Measurements from ENCODE around the gene SMC3. TPM values are rescaled to one million over a fixed set of nuclear protein-coding genes. Genes with fewer than 3 reads are reported as not detected.

SMC3 gene
- total and polyA plus RNA-seq, 4 donors, result 7.2 to 26.4 (median 18.1) TPM

DNA sequence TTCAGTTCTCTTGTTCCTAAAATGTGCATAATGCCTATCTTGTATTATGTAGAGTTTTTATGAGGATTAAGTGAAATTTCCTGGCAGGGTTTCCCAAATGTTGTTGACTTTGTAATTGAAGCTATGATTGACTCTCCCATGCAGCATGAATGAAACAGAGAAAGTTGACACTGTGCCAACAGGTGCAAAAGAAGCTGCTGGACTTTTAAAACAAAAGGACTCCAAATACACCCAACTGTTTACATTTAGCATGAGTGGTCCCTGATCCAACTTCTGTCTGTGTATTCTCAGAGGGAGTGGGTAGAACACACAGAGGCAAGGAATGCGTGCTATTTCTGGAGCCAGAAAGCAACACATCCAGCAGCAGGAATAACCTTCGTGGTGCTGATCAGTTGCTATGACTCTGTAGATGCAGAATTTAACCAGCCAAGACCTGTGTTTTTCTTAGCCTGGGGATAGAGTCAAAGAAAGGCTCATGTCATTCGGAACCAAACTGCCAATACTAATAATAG lies 62.2 kb downstream of the SMC3 start:
- no peak overlapping the region for H3K9ac ChIP-seq (ENCODE audit: low read depth in 1 of 2, low read length in 2 of 2)
- no peak overlapping the region for H3K27ac ChIP-seq (ENCODE audit: low read depth in 1 of 2, low read length in 2 of 2)
- H3K36me3 ChIP-seq (ENCODE audit: control insufficient read depth in 4 of 4, insufficient read depth in 3 of 4, low read depth in 1 of 4, low read length in 3 of 4), result no peaks in the 10 kb centered on the region
- no peaks in the 10 kb centered on the region for H3K4me1 ChIP-seq (ENCODE audit: control insufficient read depth in 4 of 4, insufficient read depth in 4 of 4, low read length in 3 of 4)
- no peak for TF ChIP-seq NR2F2 (IDR thresholded peaks at IDR 0.05)
- no peak for TF ChIP-seq FOXA1 (IDR thresholded peaks at IDR 0.05)
- TF ChIP-seq YY1 (IDR thresholded peaks at IDR 0.05), result no peak
- TF ChIP-seq GABPA (IDR thresholded peaks at IDR 0.05 in 1 of 2, conservative IDR thresholded peaks at IDR 0.05 in 1 of 2), result no peak
- no peak for TF ChIP-seq HNF4G (IDR thresholded peaks at IDR 0.05)
- no peak for TF ChIP-seq JUND (IDR thresholded peaks at IDR 0.05)
- no peak for TF ChIP-seq HNF4A (conservative IDR thresholded peaks at IDR 0.05)
- TF ChIP-seq, protein P1, sequence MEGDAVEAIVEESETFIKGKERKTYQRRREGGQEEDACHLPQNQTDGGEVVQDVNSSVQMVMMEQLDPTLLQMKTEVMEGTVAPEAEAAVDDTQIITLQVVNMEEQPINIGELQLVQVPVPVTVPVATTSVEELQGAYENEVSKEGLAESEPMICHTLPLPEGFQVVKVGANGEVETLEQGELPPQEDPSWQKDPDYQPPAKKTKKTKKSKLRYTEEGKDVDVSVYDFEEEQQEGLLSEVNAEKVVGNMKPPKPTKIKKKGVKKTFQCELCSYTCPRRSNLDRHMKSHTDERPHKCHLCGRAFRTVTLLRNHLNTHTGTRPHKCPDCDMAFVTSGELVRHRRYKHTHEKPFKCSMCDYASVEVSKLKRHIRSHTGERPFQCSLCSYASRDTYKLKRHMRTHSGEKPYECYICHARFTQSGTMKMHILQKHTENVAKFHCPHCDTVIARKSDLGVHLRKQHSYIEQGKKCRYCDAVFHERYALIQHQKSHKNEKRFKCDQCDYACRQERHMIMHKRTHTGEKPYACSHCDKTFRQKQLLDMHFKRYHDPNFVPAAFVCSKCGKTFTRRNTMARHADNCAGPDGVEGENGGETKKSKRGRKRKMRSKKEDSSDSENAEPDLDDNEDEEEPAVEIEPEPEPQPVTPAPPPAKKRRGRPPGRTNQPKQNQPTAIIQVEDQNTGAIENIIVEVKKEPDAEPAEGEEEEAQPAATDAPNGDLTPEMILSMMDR (IDR thresholded peaks at IDR 0.05; ENCODE audit: low read depth, low read length, missing input control), result no peak
- no peak for TF ChIP-seq TAF1 (conservative IDR thresholded peaks at IDR 0.05)
- TF ChIP-seq, protein P2, sequence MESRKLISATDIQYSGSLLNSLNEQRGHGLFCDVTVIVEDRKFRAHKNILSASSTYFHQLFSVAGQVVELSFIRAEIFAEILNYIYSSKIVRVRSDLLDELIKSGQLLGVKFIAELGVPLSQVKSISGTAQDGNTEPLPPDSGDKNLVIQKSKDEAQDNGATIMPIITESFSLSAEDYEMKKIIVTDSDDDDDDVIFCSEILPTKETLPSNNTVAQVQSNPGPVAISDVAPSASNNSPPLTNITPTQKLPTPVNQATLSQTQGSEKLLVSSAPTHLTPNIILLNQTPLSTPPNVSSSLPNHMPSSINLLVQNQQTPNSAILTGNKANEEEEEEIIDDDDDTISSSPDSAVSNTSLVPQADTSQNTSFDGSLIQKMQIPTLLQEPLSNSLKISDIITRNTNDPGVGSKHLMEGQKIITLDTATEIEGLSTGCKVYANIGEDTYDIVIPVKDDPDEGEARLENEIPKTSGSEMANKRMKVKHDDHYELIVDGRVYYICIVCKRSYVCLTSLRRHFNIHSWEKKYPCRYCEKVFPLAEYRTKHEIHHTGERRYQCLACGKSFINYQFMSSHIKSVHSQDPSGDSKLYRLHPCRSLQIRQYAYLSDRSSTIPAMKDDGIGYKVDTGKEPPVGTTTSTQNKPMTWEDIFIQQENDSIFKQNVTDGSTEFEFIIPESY (IDR thresholded peaks at IDR 0.05), result no peak
- TF ChIP-seq RAD21 (IDR thresholded peaks at IDR 0.05), result no peak
- no peak for TF ChIP-seq FOXA2 (IDR thresholded peaks at IDR 0.05)
- TF ChIP-seq, protein P3, sequence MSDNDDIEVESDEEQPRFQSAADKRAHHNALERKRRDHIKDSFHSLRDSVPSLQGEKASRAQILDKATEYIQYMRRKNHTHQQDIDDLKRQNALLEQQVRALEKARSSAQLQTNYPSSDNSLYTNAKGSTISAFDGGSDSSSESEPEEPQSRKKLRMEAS (IDR thresholded peaks at IDR 0.05), result no peak
- no peak for TF ChIP-seq EGR1 (IDR thresholded peaks at IDR 0.05; ENCODE audit: low read depth in 2 of 2)
- TF ChIP-seq, protein P4, sequence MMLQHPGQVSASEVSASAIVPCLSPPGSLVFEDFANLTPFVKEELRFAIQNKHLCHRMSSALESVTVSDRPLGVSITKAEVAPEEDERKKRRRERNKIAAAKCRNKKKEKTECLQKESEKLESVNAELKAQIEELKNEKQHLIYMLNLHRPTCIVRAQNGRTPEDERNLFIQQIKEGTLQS (IDR thresholded peaks at IDR 0.05), result no peak
- no peak for TF ChIP-seq RXRA (IDR thresholded peaks at IDR 0.05)
- TF ChIP-seq, protein P5, sequence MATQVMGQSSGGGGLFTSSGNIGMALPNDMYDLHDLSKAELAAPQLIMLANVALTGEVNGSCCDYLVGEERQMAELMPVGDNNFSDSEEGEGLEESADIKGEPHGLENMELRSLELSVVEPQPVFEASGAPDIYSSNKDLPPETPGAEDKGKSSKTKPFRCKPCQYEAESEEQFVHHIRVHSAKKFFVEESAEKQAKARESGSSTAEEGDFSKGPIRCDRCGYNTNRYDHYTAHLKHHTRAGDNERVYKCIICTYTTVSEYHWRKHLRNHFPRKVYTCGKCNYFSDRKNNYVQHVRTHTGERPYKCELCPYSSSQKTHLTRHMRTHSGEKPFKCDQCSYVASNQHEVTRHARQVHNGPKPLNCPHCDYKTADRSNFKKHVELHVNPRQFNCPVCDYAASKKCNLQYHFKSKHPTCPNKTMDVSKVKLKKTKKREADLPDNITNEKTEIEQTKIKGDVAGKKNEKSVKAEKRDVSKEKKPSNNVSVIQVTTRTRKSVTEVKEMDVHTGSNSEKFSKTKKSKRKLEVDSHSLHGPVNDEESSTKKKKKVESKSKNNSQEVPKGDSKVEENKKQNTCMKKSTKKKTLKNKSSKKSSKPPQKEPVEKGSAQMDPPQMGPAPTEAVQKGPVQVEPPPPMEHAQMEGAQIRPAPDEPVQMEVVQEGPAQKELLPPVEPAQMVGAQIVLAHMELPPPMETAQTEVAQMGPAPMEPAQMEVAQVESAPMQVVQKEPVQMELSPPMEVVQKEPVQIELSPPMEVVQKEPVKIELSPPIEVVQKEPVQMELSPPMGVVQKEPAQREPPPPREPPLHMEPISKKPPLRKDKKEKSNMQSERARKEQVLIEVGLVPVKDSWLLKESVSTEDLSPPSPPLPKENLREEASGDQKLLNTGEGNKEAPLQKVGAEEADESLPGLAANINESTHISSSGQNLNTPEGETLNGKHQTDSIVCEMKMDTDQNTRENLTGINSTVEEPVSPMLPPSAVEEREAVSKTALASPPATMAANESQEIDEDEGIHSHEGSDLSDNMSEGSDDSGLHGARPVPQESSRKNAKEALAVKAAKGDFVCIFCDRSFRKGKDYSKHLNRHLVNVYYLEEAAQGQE (IDR thresholded peaks at IDR 0.05), result no peak
- TF ChIP-seq SP1 (IDR thresholded peaks at IDR 0.05), result no peak
- H3K9me3 ChIP-seq (ENCODE audit: control insufficient read depth in 4 of 4, low read length in 3 of 4), result no peaks in the 10 kb centered on the region
- DNase-seq (ENCODE audit: low spot score), result no peak
- 84% methylated on average over 3 of the region's 3 CpGs for WGBS
- no peaks in the 10 kb centered on the region for H3K27me3 ChIP-seq (ENCODE audit: control insufficient read depth in 4 of 4, insufficient read depth in 4 of 4, low read length in 3 of 4)
- H3K4me3 ChIP-seq (ENCODE audit: low read depth in 1 of 3, low read length in 3 of 3), result no peak overlapping the region
